Keratinocyte (primary cell): ENCODE results near the gene CR1L.

Source experiments
- CTCF ChIP-seq, 3 experiments: IDR thresholded peaks in 1 of 3; conservative IDR thresholded peaks in 1 of 3; optimal IDR thresholded peaks in 1 of 3; 2 replicates in 2 of 3; 3 replicates in 1 of 3; pipeline versions ENCODE3 to v1.5.1; 2011; ENCODE audit warnings: low read length in 3 of 3, mild to moderate bottlenecking in 3 of 3, moderate library complexity in 2 of 3, control low read depth in 1 of 3, inconsistent platforms in 1 of 3; ENCODE audit not compliant: insufficient read depth in 2 of 3; ENCODE audit errors: extremely low read depth in 1 of 3
- EZH2 ChIP-seq: IDR thresholded peaks from one replicate; pipeline ENCODE4 v1.6.1; 2012; ENCODE audit warnings: inconsistent platforms, mild to moderate bottlenecking, low read length, moderate library complexity

- no peak for TF ChIP-seq CTCF (optimal IDR thresholded peaks at IDR 0.05 in 1 of 3, IDR thresholded peaks at IDR 0.05 in 1 of 3, conservative IDR thresholded peaks at IDR 0.05 in 1 of 3; ENCODE audit: extremely low read depth in 1 of 3, insufficient read depth in 2 of 3, low read length in 3 of 3)
- TF ChIP-seq EZH2: no peak
These were observed 105.8 kb downstream of the CR1L start for GRCh38 chr1:207750631-207751305.
